NCI-H2227 (cell line): ENCODE data around the gene USB1.
"Not testable (repeated sequence)": the region's sequence is repeated elsewhere in the genome, so short reads cannot be mapped to it uniquely, and the experiment has no call there.

ENCODE experiments used
- DNase-seq: peaks from one replicate; lab custom pipeline; 2025; ENCODE audit not compliant: unreplicated experiment; lab: John Stamatoyannopoulos, UW

The USB1 gene

GRCh38 chr16:57994361-57994760 lies 6.8 kb upstream of the USB1 start:
- no peak for DNase-seq

GRCh38 chr16:57994778-57995177 lies 6.4 kb upstream of the USB1 start:
- peak; percentile 61 for DNase-seq

- DNase-seq, result no peak
Observed at GRCh38 chr16:57995721-57996405, 5.3 kb upstream of the USB1 start.

GRCh38 chr16:57996406-57997175 lies 4.6 kb upstream of the USB1 start:
- no peak for DNase-seq

GRCh38 chr16:57997176-57997527 lies 4.1 kb upstream of the USB1 start:
- DNase-seq, result no peak

GRCh38 chr16:57997528-57998265 lies 3.5 kb upstream of the USB1 start:
- DNase-seq, result no peak

- DNase-seq, result no peak
Observed at GRCh38 chr16:57998486-57998885, 2.7 kb upstream of the USB1 start.

- DNase-seq, result no peak
Observed at GRCh38 chr16:57998992-57999365, 2.2 kb upstream of the USB1 start.

- DNase-seq, result no peak
Observed at GRCh38 chr16:57999366-57999970, 1.7 kb upstream of the USB1 start.

GRCh38 chr16:57999971-58000705 lies 1.1 kb upstream of the USB1 start, which contains the start of gene ZNF319:
Gene ZNF319 (minus strand): TSS chr16:58000672. CDS start chr16:57998265, 2,407 bp downstream.
- peak; percentile 49 for DNase-seq

- DNase-seq, result no peak
Observed at GRCh38 chr16:58001781-58002415, 691 bp downstream of the USB1 start.

- no peak for DNase-seq
Observed at GRCh38 chr16:58002416-58002800, 1.2 kb downstream of the USB1 start.

GRCh38 chr16:58002936-58003335 lies 1.7 kb downstream of the USB1 start:
- DNase-seq, result no peak

- not testable (repeated sequence) for DNase-seq
Observed at GRCh38 chr16:58004736-58005135, 3.5 kb downstream of the USB1 start.

- DNase-seq, result no peak
Observed at GRCh38 chr16:58009856-58010416, 8.7 kb downstream of the USB1 start.

- DNase-seq, result no peak
Observed at GRCh38 chr16:58010886-58011285, 9.7 kb downstream of the USB1 start.

GRCh38 chr16:58011652-58012051 lies 10.4 kb downstream of the USB1 start:
- DNase-seq, result no peak

GRCh38 chr16:58012481-58012880 lies 11.3 kb downstream of the USB1 start:
- DNase-seq, result no peak

GRCh38 chr16:58013201-58013956 lies 12.2 kb downstream of the USB1 start:
- DNase-seq, result no peak
